ENCODE measurements around the gene CRTAP. TPM values are rescaled to one million over a fixed set of nuclear protein-coding genes. Genes with fewer than 3 reads are reported as not detected.

Gene CRTAP
- total and polyA plus RNA-seq, 11 donors, result 16.1 to 148 (median 80.7) TPM

DNA sequence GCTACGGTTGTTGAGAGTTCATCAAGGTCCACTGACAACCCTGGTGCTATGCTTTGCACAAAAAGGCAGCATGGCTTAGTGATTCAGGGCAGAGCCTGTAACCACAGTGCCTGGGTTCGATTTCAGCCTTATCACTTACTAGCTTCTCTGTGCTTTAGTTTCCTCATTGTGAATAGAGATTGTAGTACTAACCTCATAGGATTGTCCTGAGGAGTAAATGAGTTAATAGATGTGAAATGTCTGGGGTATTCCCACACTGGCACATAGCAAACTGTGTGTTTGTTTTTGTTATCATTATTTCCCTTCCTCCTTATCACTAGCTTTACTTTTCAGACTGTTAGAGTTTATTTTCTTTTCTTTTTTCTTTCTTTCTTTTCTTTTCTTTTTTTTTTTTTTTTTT lies 16.3 kb downstream of the CRTAP start:
- ATAC-seq, result no peak
- intact Hi-C loops (cut with DNase I), result loop anchor here in 7 of 10 donors (2.0 to 10.0 kb wide), 5 partner anchors 92 to 243 kb away; no protein-coding TSS in a partner anchor
- Histone ChIP-seq H3K9me3 (no peaks in the 10 kb centered on the region), H3K4me1 (peaks cover 0 to 8% (median 0%) of the 10 kb centered on the region in 12 donors), H3K4me3 (no peak overlapping the region), H3K36me3 (peaks cover 2 to 97% (median 82%) of the 10 kb centered on the region in 9 donors), H3K27me3 (no peaks in the 10 kb centered on the region), H3K27ac (no peak overlapping the region)
- DNase-seq, result no peak
- WGBS, 4 donors, result 68 to 78% (median 76%) methylated on average over 2 of the region's 2 CpGs
- TF ChIP-seq, protein P1, sequence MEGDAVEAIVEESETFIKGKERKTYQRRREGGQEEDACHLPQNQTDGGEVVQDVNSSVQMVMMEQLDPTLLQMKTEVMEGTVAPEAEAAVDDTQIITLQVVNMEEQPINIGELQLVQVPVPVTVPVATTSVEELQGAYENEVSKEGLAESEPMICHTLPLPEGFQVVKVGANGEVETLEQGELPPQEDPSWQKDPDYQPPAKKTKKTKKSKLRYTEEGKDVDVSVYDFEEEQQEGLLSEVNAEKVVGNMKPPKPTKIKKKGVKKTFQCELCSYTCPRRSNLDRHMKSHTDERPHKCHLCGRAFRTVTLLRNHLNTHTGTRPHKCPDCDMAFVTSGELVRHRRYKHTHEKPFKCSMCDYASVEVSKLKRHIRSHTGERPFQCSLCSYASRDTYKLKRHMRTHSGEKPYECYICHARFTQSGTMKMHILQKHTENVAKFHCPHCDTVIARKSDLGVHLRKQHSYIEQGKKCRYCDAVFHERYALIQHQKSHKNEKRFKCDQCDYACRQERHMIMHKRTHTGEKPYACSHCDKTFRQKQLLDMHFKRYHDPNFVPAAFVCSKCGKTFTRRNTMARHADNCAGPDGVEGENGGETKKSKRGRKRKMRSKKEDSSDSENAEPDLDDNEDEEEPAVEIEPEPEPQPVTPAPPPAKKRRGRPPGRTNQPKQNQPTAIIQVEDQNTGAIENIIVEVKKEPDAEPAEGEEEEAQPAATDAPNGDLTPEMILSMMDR (IDR thresholded peaks at IDR 0.05), result no peak
- TF ChIP-seq POLR2A (IDR thresholded peaks at IDR 0.05), result no peak

DNA sequence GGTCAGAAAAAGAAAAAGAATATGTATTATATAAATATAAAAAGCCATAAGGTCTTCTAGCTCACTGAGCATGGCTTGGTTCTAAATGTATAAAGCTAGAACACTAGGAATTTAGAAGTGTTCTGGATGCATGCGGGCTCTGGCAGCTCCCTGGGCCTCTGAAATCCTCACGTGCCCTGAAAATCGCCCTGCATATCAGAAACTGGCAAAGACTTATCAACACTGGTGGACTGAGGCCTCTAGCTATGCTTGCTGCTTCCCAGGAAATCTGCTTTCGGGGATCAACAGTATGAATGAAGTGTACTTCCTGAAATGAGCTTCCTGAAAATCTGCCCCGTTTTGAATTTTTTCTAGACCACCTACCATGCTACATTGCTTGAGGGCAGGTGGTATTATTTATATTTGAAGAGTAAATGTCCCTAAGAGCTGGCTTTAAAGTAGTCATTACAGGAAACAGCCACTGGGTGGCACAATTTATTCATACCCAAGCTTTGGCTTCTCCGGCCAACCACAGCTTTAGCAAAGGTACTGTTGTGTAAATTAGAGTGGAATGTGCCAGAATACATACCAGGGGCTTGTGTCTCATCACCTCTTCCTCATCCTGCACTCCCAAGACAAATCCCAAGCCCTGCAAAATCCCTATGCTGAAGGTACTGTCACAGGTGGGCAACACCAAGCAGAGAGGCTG lies 17.7 kb downstream of the CRTAP start:
- WGBS, 4 donors, result 21 to 28% (median 24%) methylated on average over 6 of the region's 6 CpGs
- ATAC-seq, result peak; percentile 47 to 74 (median 72)
- H3K4me1 ChIP-seq, result peaks cover 0 to 8% (median 0%) of the 10 kb centered on the region in 12 donors
- no peak overlapping the region for H3K4me3 ChIP-seq
- no peak for TF ChIP-seq POLR2A (IDR thresholded peaks at IDR 0.05)
- TF ChIP-seq, protein P1 (IDR thresholded peaks at IDR 0.05), result peak; percentile 66 to 83 (median 77)
- intact Hi-C loops (cut with DNase I), result loop anchor here (1.0 to 10.0 kb wide), 7 partner anchors 91 to 242 kb away; no protein-coding TSS in a partner anchor
- H3K27ac ChIP-seq, result no peak overlapping the region
- no peaks in the 10 kb centered on the region for H3K9me3 ChIP-seq
- peaks cover 4 to 97% (median 80%) of the 10 kb centered on the region in 9 donors for H3K36me3 ChIP-seq
- H3K27me3 ChIP-seq, result no peaks in the 10 kb centered on the region
- DNase-seq, result no peak

DNA sequence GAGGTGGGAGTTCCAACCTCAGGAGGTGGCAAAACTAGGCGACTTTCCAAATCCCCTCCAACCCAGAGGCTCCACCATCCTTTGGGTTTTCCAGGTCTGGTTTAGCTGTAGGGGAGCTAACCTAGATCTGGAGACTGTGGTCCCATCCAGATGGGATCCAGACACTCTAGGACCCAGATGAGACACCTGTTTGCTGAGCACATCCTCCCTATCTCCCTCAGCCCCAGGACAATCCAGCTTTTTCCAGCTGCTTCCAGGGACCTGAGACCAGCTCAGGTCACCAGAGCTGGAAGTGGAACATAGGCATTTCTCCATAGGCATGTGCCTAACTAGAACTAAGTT lies 18.2 kb downstream of the CRTAP start:
- no peaks in the 10 kb centered on the region for H3K27me3 ChIP-seq
- peak in 1 of 4 donors; percentile 22 for ATAC-seq
- H3K36me3 ChIP-seq, result peaks cover 4 to 97% (median 80%) of the 10 kb centered on the region in 9 donors
- intact Hi-C loops (cut with DNase I), result loop anchor here in 4 of 10 donors (2.0 to 10.0 kb wide), 4 partner anchors 90 to 241 kb away; no protein-coding TSS in a partner anchor
- H3K4me1 ChIP-seq, result peaks cover 0 to 8% (median 0%) of the 10 kb centered on the region in 12 donors
- TF ChIP-seq, protein P1 (IDR thresholded peaks at IDR 0.05), result peak in 1 of 12 donors; percentile 5
- no peak for TF ChIP-seq POLR2A (IDR thresholded peaks at IDR 0.05)
- no peak for DNase-seq
- no peak overlapping the region for H3K27ac ChIP-seq
- no peak overlapping the region for H3K4me3 ChIP-seq
- no peaks in the 10 kb centered on the region for H3K9me3 ChIP-seq
- WGBS, 4 donors, result 60 to 100% (median 93%) methylated on average over 1 of the region's 1 CpG

DNA sequence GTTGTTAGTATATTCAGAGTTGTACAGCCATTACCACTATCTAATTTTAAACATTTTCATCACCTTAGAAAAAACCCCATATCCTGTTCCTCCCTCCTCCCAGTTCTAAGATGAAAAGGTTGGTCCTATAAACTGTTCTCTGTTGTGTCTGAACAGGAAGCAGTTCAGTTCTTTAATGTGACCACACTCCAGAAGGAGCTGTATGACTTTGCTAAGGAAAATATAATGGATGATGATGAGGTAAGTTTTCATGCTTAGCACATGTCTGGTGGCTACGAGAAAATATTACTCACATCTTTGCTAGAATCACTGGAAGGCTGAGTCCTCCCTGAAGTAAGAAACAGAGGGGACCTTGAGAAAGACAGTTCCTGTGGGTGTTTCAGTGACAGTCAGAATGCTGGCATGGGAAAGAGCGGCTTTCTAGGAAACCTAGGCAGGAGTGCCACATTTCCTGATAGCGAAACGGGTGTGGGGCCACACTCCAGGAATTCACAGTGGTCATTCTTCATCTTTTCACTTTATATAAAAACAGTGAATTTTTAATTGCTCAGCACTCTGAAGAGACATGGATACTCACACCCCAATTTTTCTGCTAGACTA lies 20.3 kb downstream of the CRTAP start:
- intact Hi-C loops (cut with DNase I), result loop anchor here in 3 of 10 donors (5.0 to 10.0 kb wide), 3 partner anchors 88 to 238 kb away; no protein-coding TSS in a partner anchor
- ATAC-seq, result no peak
- Histone ChIP-seq H3K27ac (no peak overlapping the region), H3K4me3 (no peak overlapping the region), H3K36me3 (peaks cover 4 to 96% (median 82%) of the 10 kb centered on the region in 9 donors), H3K4me1 (peaks cover 0 to 8% (median 0%) of the 10 kb centered on the region in 12 donors), H3K27me3 (no peaks in the 10 kb centered on the region), H3K9me3 (no peaks in the 10 kb centered on the region)
- TF ChIP-seq, protein P1 (IDR thresholded peaks at IDR 0.05), result no peak
- no peak for TF ChIP-seq POLR2A (IDR thresholded peaks at IDR 0.05)
- no peak for DNase-seq
- 60 to 71% (median 65%) methylated on average over 3 to 4 of the region's 4 CpGs for WGBS, 4 donors
